Stimulated activated CD8-positive, alpha-beta memory T cell treated with anti-CD3 and anti-CD28 coated beads, Interleukin-15, amount 100 ng/mL, for 1 hour (primary cell): ENCODE data around the gene SRSF3.
"Not testable (repeated sequence)": the region's sequence is repeated elsewhere in the genome, so short reads cannot be mapped to it uniquely, and the experiment has no call there.

ENCODE experiments used
- DNase-seq: peaks from one replicate; pipeline ENCODE4 v3.0.0-alpha.2; 2020; ENCODE audit warnings: low read depth

Gene SRSF3

DNA sequence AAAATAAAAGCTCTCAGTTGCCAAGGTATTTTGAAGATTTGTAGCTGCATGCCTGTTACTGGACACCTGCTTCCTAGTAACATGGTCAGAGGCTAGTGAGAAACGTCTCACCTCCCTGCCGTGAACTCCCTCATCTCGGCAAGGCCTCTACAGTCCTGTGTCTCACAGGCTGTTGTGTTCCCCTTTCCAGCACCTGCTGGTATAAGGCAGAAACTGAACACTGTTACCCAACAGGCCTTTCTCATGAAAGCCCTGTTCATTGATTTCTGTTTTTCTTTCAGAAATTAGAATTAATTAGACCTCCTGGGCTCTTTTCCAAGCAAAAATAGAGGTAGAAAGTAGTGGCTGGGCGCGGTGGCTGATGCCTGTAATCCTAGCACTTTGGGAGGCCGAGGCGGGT is 17.6 kb upstream of the SRSF3 start:
- DNase-seq, result no peak

DNA sequence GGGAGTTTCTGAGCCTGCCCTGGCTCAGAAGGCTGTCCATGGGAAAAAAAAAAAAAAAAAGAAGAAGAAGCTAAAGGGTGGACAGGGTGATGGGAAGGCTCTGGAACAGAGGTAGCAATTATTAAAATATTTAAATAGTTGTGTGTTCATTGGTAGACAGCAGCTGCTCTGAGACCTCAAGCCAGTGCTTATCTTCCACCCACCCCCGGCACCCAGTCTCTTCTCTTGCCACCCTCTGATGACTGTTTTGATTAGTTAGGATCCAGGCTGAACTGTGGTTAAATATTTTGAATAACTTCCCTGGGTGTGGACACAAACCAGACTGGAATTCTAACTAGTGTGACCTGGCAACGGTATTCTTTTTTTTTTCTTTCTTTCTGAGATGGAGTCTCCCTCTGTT is 16.9 kb upstream of the SRSF3 start:
- DNase-seq, result no peak

GRCh38 chr6:36578030-36578429 is 16.1 kb upstream of the SRSF3 start:
- DNase-seq, result no peak

- no peak for DNase-seq
Observed at GRCh38 chr6:36578431-36578830, 15.7 kb upstream of the SRSF3 start.

- no peak for DNase-seq
Observed at GRCh38 chr6:36580184-36580526, 14.0 kb upstream of the SRSF3 start.

DNA sequence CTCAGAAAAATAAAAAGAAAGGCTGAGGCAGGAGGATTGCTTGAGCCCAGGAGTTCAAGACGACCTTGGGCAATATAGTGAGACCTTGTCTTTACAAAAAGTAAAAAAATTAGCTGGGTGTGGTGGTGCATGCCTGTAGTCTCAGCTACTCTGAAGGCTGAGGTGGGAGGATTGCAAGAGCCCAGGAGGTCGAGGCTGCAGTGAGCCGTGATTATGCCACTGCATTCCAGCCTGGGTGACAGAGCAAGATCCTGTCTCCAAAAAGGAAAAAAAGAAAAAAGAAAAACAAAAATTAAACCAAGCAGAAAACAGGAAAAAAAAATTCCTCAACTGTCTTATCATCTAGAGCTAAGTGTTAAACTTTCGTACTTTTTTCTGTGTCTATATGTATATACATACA is 12.4 kb upstream of the SRSF3 start:
- no peak for DNase-seq

- DNase-seq, result no peak
Observed at GRCh38 chr6:36586606-36587005, 7.6 kb upstream of the SRSF3 start.

- DNase-seq, result not testable (repeated sequence)
Observed at GRCh38 chr6:36589025-36589400, 5.1 kb upstream of the SRSF3 start.

GRCh38 chr6:36590237-36590636 is 3.9 kb upstream of the SRSF3 start:
- DNase-seq, result no peak

GRCh38 chr6:36592221-36592655 is 1.9 kb upstream of the SRSF3 start:
- no peak for DNase-seq

GRCh38 chr6:36593569-36594028 is 563 bp upstream of the SRSF3 start:
- DNase-seq, result no peak

DNA sequence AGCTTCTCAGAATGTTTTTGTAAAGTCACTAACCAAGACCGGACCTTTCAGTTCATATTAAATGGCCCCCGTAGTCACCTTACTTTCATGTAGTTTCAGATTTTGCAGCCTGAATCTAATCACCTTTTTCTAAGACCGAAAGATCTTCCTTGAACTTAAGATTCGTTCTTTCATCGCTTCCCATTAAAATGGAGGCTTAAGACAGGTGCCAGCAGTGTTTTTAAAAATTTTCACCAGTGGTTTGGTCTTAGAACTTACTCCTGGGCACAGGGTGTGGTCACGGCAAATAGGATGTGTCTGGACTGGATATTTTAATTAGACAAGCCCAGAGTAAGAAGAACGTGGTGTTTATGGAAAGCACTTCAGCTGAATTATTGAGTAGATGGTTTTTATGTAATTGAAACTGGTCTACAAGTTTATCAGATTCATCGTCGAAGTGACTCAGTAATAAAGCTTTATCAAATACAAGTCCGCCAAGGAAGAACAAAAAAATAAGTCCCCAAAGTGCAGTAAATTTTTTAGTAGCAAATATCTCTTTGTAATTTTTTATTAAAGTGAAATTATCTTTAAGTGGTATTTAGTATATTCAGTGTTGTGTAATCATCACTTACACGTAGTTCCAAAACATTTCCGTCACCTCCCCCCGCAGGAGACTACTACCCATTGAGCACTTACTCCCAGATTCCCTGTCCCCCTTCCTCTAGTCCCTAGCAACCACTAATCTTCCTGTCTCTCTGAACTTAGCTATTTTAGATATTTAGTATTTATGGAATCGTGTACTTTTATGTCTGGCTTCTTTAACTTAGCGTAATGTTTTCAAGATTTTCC is 868 bp downstream of the SRSF3 start:
- no peak for DNase-seq

- no peak for DNase-seq
Observed at GRCh38 chr6:36596356-36596755, 2.2 kb downstream of the SRSF3 start.

DNA sequence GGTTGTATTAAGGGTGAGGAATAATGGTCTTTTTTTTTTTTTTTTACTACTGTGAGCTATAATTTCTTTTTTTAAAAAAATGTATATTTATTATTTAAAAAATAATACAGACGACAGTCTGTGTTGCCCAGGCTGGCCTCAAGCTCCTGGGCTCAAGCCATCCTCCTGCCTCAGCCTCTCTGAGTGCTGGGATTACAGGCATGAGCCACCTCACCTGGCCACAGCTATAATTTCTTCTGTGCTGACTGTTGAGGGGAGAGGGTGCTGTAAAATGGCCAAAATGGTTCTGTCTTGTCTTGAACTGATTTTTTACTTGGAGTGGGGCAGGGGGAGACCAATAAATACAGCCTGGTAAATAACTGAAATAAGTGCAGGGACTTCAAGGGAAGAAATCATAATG is 3.6 kb downstream of the SRSF3 start:
- no peak for DNase-seq

GRCh38 chr6:36598326-36598725 is 4.2 kb downstream of the SRSF3 start:
- DNase-seq, result no peak

GRCh38 chr6:36598739-36599318 is 4.7 kb downstream of the SRSF3 start:
- DNase-seq, result no peak

DNA sequence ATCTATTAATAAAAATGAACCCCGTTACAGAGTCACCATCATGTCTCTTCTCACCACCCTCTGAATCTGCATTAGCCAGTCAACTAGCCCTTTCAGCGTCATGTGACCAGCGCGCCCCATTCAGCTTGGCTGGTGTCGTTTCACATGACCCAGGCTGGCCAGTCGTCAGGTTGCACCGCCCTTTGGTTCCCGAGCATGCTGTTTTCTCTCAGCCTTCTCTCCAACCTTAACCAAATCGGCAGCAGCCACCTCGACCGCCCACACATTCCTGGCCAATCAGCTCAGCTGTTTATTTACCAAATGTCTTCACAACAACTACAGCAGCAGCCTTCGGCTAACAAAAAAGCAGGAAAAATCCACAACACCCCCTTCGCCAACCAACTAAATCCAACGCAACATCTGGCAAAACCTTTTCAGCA is 5.6 kb downstream of the SRSF3 start:
- no peak for DNase-seq

DNA sequence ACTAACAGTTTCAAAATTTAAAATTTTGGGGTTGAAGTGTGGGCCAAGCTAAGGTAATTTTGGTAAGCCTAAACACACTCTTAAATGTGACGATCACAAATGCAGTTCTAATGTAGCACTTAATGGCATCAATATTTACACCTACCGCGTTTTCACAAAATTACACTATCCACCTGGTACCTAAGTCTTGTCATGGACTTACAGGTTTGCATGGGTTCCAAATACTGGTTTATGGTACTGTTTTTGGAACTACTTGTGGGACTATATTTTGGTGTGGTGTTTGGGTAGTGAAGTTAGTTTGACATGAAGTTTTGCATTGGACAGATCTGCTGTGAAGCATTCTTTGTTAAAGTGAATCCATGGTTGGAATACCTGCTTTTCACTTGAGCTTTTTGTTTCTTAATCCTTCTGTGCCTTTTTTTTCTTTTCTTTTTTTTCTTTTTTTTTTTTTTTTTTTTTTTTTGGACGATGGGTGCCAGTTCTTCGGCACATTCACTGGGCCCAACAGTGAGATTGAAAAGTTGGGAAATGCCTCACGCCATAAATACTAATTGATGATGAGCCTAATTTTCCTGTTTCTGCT is 6.5 kb downstream of the SRSF3 start:
- no peak for DNase-seq

DNA sequence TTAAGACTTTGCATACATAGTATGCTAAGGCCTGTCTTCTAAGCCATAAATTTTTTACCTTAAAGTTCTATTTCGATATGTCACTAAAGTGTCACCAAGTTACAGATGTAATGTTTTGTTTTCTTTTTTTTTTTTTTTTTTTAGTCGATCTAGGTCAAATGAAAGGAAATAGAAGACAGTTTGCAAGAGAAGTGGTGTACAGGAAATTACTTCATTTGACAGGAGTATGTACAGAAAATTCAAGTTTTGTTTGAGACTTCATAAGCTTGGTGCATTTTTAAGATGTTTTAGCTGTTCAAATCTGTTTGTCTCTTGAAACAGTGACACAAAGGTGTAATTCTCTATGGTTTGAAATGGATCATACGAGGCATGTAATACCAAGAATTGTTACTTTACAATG is 7.7 kb downstream of the SRSF3 start:
- DNase-seq, result not testable (repeated sequence)

- DNase-seq, result no peak
Observed at GRCh38 chr6:36603222-36604089, 9.3 kb downstream of the SRSF3 start.

DNA sequence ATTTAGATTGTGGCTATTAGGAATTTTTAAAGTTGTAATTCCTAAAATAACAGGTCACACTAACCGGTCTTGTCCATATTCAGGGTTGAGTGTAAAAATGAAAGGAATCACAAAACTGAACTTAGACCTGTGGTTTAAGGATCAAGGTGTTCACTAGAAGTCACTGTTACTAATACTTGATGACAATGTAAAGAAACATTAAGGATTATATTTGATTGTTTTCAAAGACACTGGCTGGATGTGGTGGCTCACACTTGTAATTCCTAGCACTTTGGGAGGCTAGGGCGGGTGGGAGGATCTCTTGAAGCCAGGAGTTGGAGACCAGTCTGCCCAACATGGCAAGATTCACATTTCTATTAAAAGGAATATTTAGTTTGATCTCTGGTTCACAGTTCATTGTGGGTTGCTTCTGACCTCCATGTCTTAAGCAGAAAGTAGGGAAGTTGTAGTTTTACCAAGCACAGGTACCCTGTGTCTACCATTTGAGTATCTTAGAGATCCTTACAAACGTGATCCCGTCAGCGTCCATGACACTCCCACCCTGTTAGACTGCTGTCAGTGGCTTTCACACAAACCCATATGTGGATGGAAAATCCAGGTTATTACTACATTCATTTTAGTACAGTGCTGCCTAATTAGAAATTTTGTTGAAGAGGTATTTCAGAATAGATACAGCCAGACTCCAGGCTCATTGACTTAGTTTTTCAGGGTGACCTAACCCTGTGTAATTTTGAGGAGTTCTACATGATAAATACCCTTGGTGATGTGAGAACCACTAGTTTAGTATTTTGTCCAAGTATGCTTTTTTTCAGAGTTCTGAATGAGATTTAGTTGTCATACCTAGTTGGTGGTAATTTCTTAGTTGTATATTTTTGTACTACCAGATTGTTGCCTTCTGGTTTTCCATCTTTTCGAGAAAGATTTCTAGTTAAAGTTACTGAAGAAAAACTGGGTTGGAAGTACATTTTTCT is 10.2 kb downstream of the SRSF3 start:
- DNase-seq, result no peak
